ENCODE results near the gene TTLL8.

The TTLL8 gene

DNA sequence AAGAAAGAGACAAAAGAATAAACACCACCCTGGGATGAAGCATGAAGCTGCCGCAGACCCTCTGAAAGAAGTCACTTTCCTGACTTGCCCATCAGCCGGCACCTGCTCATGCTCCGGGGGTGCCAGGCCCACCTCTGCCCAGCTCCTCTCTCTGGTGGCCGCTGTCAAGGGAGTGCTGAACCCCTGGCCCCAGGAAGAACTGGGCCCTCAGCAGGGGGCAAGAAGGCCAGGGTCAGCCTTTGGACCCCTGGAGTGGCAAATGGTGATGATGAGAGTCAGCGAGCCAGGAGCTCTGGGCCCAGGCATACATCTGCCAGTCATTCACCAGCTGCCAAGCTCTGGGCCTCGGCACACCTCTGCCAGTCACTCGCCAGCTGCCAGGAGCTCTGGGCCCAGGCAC is 17.4 kb downstream of the TTLL8 start:
- no peak for DNase-seq

DNA sequence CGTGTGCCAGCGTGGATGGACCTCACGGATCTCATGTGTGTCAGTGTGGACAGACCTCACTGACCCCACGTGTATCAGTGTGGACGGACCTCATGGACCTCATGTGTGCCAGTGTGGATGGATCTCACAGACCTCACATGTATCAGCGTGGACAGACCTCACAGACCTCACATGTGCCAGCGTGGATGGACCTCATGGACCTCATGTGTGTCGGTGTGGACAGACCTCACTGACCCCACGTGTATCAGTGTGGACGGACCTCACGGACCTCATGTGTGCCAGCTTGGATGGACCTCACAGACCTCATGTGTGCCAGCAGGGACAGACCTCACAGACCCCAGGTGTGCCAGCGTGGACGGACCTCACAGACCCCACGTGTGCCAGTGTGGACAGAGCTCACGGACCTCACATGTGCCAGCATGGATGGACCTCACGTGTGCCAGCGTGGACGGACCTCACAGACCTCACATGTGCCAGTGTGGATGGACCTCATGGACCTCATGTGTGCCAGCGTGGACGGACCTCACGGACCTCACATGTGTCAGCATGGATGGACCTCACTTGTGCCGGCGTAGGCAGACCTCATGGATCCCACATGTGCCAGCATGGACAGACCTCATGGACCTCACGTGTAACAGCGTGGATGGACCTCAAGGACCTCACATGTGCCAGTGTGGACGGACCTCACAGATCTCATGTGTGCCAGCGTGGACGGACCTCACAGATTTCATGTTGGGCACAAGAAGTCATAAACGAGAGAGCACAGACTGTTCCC is 18.2 kb downstream of the TTLL8 start:
- DNase-seq = no peak

DNA sequence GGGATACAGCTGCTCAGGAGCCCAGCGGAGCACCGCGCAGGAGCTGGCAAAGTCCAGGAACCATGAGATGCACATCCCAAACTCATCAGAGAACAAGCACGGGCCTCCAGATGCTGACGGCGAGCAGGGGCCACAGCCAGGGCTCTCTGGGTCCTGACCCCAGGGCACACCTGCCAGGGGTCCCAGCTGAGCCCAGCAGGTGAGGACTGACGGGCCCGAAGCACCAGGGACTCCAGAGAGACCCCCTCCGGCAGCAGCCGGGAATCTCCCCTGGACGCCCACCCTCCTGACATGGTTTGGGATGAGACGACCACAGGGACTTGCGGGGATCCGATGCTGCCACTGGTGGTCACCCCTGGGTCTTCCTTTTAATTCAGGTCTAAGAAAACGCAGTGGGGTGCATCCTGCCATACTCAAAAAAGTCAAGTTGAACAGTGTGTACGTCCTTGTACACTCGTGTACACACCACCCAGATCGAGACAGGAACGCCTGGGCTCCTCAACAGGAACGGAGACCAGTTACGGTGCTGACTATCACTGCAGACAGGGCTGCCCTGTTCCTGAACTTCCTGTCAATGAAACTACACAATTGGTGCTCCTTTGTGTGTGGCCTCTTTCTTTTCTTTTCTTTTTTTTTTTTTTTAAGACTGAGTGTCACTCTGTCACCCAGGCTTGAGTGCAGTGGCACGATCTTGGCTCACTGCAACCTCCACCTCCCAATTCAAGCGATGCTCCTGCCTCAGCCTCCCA is 21.9 kb downstream of the TTLL8 start:
- DNase-seq = no peak

DNA sequence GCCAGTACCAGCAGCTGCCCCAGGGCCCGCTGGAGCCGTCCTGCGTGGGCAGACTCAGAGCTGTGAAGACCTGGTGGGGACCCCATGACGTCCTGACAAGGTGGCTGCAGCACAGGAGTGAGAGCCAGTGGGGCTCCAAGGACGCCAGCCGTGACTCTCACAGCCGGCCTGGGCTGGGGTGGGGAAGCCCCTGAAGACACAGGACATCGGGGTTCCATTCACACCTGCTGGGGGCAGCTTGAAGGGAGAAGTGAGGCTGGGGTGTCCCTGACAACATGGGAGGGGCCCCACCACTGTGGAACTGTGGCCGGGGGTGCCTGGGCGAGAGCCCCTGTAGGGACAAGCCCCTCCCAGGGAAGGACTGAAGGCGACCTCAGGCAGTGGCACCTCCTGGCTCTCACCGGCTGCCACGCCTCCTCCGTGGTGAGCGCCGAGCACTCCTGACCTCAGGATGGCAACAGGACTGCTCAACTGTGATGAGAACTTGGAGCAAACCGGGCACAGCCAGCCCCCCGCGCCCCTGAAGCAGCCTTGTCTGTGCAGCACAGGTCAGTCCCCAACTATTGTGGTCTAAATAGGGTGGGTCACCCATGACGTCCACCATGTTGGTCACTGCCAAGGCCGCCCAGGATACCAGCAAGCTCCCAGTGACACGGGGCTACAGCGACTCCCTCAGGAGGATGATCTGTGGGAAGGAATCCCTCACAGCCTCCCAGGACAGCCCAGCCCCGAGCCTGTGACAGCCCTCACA is 22.8 kb downstream of the TTLL8 start:
- DNase-seq = no peak

DNA sequence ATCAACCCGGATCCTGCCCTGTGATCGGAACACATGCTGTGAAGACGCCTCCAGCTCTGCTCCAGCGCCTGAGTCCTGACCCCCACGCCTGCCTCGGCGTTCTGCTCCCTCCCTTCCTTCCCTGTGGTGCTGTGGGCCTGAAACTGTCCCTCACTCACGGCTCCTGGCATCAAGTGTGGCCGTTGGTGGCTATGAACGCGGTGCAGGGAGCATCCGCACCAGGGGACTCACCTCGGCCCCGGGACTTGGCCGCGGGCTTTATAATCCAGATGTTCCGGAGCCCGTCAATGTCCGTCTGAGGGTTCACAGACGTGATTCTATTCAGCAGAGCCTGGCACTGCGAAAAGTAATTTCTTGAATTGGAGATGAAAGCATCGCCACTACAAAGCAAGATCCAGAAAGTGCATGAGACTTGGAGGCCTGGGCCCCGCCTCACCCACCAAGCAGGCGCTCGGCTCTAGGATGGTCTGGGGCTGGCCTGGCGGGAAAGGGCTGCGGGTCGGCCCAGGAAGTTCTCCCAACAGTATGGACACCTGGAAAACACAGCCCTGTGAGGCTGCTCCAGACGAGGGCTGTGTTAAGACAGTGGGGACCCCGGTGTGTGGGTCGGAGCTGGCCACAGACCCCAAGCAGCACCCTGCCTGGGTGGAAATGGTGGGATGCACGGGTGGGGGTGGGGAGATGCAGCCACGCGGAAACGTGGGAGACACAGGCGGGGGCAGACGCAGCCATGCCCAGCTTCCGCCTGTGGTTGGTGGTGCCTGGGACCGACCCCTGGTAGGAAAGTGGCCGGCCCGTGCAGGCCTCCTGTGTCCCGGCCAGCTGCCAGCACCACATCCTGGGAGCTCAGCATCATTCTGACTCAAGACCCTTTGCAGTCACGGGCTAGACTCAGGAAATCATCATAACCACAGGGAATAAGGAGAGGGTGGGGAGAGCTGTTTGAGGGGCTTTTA is 23.7 kb downstream of the TTLL8 start:
- no peak for DNase-seq

DNA sequence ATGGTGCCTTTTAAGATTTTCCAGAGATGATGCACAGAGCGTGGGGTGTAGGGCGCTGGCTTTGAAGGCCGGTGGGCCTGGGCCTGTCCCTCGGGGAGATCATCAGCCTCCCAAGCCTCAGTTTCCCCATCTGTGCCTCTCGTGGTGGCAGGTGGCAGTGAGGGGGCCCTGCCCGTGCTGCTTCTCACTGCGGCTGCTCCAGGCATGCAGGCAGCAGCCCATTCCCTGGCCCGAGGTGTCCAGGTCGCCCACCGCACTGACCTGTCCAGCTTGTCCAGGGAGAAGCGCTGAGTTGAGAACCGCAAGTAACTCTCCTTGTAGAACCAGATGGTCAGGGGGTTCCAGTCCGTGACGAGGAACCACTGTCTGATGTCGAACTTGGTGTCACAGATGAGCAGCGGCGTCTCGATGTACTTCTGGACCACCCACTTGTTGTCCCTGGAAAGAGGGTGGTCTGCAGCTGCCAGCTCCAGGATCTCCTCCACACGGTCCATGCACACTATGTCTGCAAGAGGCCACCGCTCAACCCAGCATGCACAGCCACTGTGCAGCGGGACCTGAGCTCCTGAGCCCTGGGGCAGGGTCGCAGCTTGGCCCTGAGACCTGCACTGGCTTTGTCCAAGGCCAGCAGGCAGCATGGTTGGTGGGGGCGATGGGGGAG is 25.0 kb downstream of the TTLL8 start:
- DNase-seq = no peak

DNA sequence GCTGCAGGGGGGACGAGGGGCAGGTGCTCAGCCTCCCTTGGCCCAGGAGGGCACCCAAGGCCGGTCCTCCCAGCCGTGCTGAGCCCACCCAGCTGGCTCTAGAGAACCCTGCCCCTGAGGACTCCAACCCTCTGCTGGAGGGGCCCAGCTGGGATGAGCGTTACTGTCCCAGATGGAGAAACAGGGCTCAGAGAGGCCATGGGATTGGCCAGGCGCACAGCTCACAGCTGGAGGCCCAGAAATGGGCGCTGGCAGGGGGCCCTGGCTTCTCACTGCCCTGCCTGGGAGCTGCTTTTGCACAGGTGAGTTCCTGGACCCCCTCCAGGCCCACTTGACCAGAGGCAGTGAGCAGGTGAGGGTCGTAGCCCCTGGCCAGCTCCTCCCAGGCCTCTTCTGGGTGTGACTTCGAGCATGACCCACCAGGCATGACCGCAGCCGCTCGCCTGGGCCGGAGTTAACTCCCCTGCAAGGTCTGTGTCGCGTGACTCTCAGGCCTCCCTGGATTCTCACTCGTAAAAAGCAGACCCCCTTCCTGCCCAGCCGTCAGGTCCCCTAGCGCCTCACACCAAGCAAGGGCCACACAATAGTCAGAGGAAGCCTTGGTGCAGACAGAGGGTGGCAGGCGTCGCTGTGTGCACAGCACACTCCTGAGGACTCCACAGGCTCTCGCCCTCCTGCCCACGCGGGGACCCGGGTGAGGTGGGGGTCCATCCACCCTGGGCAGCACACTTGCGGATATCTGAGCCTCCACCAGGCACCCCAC is 25.8 kb downstream of the TTLL8 start:
- DNase-seq = no peak

DNA sequence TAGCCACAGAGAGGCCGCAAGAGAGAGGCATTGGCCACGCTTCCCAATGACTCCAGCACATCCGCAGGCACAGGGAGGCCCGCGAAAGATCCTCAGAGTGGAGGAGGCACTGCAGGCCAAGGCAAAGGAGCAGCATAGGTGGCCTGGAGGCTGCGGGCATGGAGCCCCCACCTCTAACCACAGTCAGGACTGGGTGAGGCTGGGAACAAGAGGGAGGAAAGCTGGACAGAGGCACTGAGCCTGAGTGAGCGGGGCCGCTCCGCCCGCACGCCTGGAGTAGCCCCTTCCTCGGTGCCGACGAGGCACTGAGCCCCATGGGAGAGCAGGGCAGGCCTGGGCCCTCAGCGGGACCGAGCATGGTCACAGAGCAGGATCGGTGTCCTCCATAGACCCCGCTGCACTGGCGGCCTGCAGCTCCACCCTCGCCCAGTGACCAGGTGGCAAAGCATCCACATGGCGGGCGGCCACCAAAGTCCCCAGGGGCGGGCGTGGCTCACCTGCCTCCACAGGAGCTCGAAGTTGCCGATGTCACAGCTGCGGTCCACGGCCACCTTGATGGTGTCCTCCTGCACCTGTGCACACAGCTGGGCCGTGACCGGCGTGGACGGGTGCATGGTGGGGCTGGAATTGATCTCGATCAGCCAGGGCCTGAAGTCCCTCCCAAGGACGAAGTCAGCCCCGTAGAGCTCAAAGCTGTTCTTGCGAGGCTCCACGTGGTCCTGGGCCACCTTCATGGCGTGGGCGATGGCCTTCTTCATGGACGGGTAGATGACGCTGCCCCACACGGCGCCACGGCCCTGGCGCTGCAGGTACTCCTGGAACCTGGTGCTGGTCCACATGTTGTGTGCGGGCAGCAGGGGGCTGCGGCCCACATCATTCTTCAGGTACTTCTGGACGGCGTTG is 26.7 kb downstream of the TTLL8 start:
- DNase-seq = no peak

DNA sequence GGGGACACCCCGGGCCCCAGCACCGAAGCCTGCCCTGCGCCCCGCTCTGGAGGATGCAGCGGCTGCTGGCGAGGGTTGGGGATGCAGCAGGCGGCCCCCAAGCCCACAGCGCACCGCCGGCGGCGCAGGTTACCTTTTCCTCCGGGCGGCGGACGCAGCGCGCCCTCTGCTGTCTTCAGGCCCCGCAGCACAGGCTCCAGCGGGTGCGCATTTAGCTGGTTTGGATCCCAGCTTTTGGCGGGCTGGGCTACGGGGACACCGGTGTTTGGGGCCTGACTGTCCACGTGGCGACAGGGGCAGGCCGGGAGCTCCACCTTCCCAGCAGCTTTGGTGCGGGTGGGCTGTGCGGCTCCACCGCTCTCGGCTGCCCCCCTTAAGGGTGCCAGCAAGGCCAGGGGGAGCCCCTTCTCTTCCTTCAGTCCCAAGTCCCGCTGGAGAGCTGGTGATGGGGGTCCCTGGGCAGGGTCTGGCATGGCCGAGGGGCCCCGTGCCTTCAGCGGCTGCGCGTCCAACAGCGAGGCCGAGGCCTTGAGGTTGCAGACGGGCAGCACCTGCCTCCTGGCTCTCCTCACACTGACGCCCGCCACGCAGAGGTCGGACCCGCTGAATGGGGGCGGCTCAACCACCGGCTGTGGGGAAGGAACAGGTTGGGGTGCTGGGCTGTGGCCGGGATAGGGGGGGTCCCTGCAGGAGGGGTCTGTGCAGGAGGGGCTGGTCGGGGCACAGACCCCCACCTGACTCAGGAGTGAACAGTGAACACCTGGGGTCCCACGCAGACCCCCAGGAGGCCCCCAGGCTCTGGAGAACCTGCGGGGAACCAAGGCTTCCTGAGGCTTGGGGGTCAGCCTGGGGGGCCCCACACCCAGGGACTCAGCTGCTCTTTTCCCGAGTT is 27.6 kb downstream of the TTLL8 start:
- DNase-seq = peak; percentile 20

DNA sequence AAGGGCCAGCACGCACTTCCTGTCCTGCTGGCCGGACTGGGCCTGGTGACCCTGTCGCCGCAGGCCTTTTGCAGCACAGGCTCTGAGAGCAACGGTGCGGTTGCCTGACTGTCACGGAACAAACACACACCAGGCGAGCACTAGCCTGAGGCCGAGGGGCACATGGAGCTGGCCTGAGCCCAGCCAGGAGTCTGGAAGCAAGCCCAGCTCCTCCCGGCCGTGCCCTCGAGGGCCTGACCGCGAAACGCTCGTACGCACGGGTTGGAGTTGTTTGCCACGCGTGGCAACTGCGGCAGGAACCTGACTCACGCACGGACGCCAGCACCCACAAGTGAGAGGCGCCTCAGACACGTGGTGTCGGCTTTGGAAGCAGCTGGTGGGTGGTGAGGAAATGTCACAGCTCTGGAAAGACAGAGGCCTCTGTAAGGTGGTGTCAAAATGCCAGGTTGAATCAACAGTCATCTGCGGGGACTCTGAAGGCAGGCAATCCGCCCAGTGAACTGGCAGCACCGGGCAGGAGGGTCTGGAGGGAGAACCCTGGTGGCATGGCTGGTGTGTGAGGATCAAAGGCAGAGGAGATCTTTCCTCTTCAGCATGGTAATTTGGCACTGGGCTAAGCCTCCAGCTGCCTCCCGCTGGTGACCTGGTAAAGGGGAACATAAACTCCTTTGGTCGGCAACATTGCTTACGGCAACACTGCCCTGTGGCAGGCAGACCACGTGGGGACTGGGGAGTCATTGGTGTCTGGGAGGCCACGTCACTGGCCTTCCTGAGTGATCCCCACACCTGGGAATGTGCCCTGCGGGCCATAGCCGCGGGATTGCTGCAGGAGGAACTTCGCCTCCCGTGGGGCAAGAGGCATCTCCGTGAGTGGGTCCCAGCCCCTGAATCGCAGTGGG is 30.2 kb downstream of the TTLL8 start:
- DNase-seq = no peak

DNA sequence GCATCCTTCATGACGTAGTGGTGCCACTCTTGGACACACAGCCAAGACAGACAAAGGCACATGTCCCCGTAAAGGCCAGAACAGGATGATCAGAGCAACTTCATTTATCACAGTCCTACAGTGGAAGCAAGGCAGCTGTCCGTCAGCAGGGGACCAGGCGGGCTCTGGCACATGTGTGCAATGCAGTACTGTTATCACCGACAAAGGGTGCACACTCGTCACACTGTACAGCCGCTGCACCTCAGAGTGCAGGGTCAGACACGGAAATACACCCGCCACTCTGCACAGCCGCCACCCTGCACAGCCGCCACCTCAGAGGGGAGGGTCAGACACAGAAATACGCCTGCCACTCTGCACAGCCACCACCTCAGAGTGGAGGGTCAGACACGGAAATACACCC is 32.1 kb downstream of the TTLL8 start:
- no peak for DNase-seq

DNA sequence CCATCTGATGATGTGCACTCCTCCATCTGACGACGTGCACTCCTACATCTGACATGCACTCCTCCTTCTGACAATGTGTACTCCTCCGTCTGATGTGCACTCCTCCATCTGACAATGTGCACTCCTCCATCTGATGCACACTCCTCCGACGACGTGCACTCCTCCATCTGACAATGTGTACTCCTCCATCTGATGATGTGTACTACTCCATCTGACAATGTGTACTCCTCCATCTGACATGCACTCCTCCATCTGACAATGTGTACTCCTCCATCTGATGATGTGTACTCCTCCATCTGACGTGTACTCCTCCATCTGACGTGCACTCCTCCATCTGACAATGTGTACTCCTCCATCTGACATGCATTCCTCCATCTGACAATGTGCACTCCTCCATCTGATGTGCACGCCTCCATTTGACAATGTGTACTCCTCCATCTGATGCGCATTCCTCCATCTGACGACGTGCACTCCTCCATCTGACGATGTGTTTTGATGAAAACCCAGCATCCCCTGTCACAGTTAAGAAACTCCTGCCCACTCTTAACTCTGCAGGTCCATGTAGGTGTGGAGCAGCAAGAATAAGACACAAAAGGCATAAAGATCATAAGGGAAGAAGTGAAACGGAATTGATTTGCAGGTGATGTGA is 35.8 kb downstream of the TTLL8 start:
- no peak for DNase-seq

DNA sequence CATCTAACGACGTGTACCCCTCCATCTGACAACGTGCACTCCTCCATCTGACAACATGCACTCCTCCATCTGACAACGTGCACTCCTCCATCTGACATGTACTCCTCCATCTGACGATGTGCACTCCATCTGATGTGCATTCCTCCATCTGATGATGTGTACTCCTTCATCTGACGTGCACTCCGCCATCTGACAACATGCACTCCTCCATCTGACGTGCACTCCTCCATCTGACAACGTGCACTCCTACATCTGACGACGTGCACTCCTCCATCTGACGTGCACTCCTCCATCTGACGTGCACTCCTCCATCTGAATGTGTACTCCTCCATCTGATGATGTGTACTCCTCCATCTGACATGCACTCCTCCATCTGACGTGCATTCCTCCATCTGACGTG is 37.5 kb downstream of the TTLL8 start:
- no peak for DNase-seq

DNA sequence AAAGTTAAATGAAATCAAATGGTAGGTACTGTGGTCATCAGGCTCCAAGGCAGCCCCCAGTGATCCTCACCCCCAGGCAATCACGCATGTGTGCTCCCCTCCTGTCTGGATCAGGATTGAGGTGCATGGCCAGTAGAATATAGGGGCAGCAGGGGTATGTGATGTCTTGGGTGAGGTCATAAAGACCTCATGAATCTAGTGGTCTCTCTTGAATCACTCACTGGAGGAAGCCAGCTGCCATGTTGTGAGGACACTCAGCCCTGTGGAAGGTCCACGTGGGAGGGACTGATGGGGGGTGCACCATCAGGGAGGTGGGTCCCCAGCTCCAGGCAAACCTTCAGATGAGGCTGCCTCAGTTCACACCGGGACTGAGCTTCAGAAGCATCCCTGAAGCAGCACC is 38.8 kb downstream of the TTLL8 start:
- DNase-seq = no peak

DNA sequence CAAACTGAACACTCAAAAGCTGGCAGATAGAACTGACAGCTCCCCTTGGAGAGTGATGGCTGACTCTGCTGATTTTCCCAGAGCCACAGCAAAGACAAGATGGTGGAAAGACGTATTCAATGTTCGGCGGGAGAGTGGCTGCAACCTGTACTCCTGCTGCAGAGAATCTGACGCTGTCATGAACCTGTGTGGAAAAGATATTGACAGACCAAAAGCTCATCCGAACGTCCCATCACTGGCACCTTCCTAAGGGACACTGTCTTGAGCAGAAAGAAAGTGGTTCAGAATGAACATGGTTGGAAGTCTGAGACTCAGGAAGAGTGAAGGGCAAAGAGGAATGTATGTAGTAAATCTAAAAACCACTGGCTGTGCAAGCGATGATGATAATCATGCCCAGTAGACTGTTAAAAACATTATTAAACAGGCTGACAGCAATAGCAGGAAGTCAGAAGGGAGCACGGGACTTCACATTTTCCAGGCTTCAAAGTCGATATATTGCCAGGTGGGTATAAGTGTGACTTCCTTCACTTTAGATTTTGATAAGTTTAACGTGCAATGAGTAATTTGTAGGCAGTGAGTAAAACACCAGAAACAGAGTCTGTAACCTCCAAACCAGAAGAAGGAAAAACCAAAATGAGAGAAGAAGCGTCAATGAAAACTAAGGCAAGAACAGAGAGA is 39.4 kb downstream of the TTLL8 start:
- DNase-seq = peak; percentile 4

DNA sequence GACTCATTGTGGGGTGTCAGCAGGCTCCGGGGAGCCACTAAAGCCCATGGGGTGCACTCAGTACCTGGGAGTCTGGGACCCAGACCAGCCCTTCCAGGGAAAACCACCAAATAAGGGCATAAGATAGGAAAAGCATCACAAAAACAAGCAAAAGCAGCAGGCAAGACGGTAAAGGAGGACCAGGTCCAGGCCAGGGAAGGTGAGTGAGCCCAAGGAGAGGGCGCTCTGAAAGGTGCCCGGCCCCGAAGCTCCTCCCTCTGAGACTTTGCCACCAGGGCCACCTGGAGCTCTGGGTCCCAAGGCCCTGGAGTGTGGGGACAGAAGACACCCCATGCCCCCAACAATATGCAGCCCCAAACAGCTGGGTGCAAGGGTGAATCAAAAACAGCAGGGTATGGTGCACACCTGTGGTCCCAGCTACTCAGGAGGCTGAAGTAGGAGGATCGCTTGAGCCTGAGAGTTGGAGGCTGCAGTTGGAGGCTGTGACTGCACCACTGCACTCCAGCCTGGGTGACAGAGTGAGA is 40.3 kb downstream of the TTLL8 start:
- DNase-seq = no peak
